Activated CD4-positive, alpha-beta memory T cell treated with anti-CD3 and anti-CD28 coated beads, Interleukin-2, amount 10 ng/mL, durations not matched to agents 7 days and 5 days (primary cell): ENCODE data around the gene SLC16A4. TPM values are rescaled to one million over a fixed set of nuclear protein-coding genes. Genes with fewer than 3 reads are reported as not detected.
A peak's percentile ranks its signal among the peaks of the same experiment; 100 is the strongest.
"Not testable (repeated sequence)": the region's sequence is repeated elsewhere in the genome, so short reads cannot be mapped to it uniquely, and the experiment has no call there.

ENCODE experiments used
- CTCF ChIA-PET: fragments of 350-600 bp; sonication (Branson Sonifier 250); formaldehyde crosslinking; loops from one replicate; lab custom pipeline; 2021; ENCODE audit warnings: antibody characterized with exemption, inconsistent platforms; lab: Charles Lee
- POLR2A ChIA-PET: fragments of 350-600 bp; sonication (Branson Sonifier 250); formaldehyde crosslinking; loops from one replicate; lab custom pipeline; 2021; ENCODE audit warnings: antibody characterized with exemption; lab: Charles Lee
- DNase-seq: peaks from one replicate; pipeline ENCODE4 v3.0.0-alpha.2; 2020
- H3K27ac Mint-ChIP-seq: one replicate; pipeline ENCODE4 v1.8.0; 2021; ENCODE audit warnings: mild to moderate bottlenecking, mixed read lengths
- H3K27me3 Mint-ChIP-seq: one replicate; pipeline ENCODE4 v1.8.0; 2021; ENCODE audit warnings: mixed read lengths
- H3K36me3 Mint-ChIP-seq: one replicate; pipeline ENCODE4 v1.8.0; 2021; ENCODE audit warnings: low read depth, mixed read lengths
- H3K4me1 Mint-ChIP-seq: one replicate; pipeline ENCODE4 v1.8.0; 2021; ENCODE audit warnings: mixed read lengths
- H3K4me3 Mint-ChIP-seq: one replicate; pipeline ENCODE4 v1.8.0; 2021; ENCODE audit warnings: mild to moderate bottlenecking, mixed read lengths
- H3K9me3 Mint-ChIP-seq: one replicate; pipeline ENCODE4 v1.8.0; 2021; ENCODE audit warnings: mixed read lengths
- total RNA-seq, 2 experiments: library from RNA; stranded (reverse); gene quantifications; one replicate each; pipeline ENCODE4 v1.2.3, GENCODE V29; 2021

The SLC16A4 gene
- total RNA-seq, 2 experiments from 2014 or later = 0.35 to 0.55 TPM

GRCh38 chr1:110425612-110426152 is 34.9 kb upstream of the SLC16A4 start:
- Mint-ChIP-seq H3K36me3 (no peaks in the 10 kb centered on the region), H3K9me3 (no peaks in the 10 kb centered on the region), H3K4me3 (no peak overlapping the region), H3K27ac (no peak overlapping the region), H3K27me3 (peaks cover 17% of the 10 kb centered on the region), H3K4me1 (peaks cover 27% of the 10 kb centered on the region)
- POLR2A ChIA-PET = no interaction called here
- CTCF ChIA-PET = interaction anchor here (0.7 to 1.4 kb wide), 3 partner anchors 14 to 218 kb away, joined by 3 to 4 read pairs (median 4); no protein-coding TSS in a partner anchor
- DNase-seq = no peak

DNA sequence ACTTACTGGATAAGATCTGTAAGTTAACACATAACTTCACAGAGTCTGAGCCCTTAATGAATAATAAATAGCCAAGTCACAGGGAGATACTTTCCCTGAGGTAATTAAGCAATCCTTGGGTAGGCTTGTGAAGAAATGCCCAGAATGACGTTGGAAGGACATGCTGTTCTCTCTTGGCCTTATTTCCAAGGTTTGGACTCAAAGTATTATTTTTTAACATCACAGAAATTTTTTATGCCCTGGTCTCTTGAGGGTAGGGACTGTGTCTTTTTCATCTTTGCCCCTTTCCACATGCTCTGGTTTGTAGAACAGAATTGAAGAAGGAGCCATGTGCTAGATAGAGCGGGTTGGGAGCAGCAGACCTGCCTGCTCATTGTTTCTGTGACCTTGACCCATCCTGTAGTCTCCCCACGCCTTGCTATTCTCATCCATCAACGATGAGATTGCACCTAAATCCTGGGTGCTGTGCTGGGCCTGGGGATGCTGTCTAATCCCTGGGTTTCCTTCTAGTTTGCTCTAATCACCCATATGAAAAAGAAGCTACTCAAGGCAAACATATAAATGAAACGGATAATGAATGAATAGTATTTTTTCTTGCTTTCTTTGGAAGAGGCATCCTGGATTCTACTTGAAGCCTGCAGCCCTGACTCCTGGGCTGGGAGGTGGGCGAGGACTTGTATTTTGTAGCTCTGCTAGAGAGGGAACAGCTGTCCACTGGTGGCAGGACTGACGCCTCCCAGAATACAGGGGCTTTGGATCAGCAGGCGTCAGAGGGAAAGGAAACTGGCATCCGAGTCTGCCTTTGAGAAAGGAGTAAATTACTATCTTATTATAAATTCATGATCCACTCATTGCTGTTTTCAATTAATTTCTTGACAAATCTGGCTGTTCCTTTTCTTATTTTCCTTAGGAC is 34.1 kb upstream of the SLC16A4 start:
- H3K9me3 Mint-ChIP-seq = no peaks in the 10 kb centered on the region
- ChIA-PET CTCF (interaction anchor here (1.0 to 1.4 kb wide), 2 partner anchors 35 to 218 kb away, joined by 3 to 4 read pairs; no protein-coding TSS in a partner anchor), POLR2A (no interaction called here)
- no peaks in the 10 kb centered on the region for H3K36me3 Mint-ChIP-seq
- H3K27me3 Mint-ChIP-seq = peaks cover 11% of the 10 kb centered on the region
- H3K4me1 Mint-ChIP-seq = peaks cover 31% of the 10 kb centered on the region
- H3K27ac Mint-ChIP-seq = no peak overlapping the region
- H3K4me3 Mint-ChIP-seq = no peak overlapping the region
- no peak for DNase-seq

GRCh38 chr1:110420874-110421793 is 30.3 kb upstream of the SLC16A4 start:
- ChIA-PET CTCF (interaction anchor here (1.0 to 4.1 kb wide), 6 partner anchors 9 to 214 kb away, joined by 3 to 26 read pairs (median 10); no protein-coding TSS in a partner anchor), POLR2A (interaction anchor here (1.0 to 1.4 kb wide), 4 partner anchors 10 to 366 kb away, joined by 3 to 5 read pairs (median 4); partner anchors contain the start of genes LAMTOR5 and RBM15)
- H3K36me3 Mint-ChIP-seq = no peaks in the 10 kb centered on the region
- H3K27me3 Mint-ChIP-seq = peaks cover 11% of the 10 kb centered on the region
- H3K4me1 Mint-ChIP-seq = peaks cover 28% of the 10 kb centered on the region
- H3K4me3 Mint-ChIP-seq = no peak overlapping the region
- no peak overlapping the region for H3K27ac Mint-ChIP-seq
- H3K9me3 Mint-ChIP-seq = no peaks in the 10 kb centered on the region
- peak; percentile 46 for DNase-seq

DNA sequence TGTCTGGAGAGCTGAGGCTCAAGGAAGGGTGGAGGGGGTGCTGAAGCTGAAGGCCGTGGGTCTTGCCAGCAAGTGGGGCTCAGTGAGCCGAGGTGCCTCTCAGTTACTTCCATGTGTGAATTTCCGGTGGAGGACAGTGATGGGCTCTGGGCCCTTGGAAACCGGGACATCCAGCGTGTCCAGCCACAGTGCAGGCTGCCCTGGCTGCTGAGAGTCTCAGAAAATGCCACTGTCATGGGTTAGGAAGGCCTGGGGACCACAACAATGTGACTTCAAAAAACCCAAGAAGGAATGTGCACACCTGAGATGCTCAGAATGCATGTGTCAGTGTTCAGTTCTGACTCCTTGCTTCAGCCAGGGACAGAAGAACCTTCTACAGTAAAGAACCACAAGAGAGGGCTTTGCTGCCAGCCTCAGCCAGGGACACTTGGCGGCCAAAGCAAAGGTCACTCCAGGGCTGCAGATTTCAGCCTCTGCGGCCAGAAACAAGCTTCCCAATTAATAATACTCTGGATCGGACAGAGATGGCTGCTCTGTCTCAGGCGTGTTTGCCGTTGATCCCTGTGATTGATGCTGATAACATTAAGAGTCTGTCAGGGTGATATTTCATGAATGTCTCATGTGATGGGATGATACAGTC is 29.3 kb upstream of the SLC16A4 start:
- Mint-ChIP-seq H3K36me3 (no peaks in the 10 kb centered on the region), H3K4me1 (peaks cover 26% of the 10 kb centered on the region), H3K27me3 (peaks cover 8% of the 10 kb centered on the region), H3K9me3 (no peaks in the 10 kb centered on the region), H3K4me3 (no peak overlapping the region), H3K27ac (no peak overlapping the region)
- no peak for DNase-seq
- POLR2A ChIA-PET = interaction anchor here (1.3 to 1.4 kb wide), 2 partner anchors 12 to 81 kb away, joined by 5 read pairs; partner anchors contain the start of genes LAMTOR5 and RBM15
- CTCF ChIA-PET = interaction anchor here (1.2 to 4.1 kb wide), 4 partner anchors 8 to 82 kb away, joined by 3 to 26 read pairs (median 10); no protein-coding TSS in a partner anchor

- Mint-ChIP-seq H3K4me3 (no peak overlapping the region), H3K27me3 (peaks cover 3% of the 10 kb centered on the region), H3K36me3 (no peaks in the 10 kb centered on the region), H3K27ac (no peak overlapping the region), H3K9me3 (no peaks in the 10 kb centered on the region), H3K4me1 (peaks cover 22% of the 10 kb centered on the region)
- no peak for DNase-seq
- ChIA-PET POLR2A (no interaction called here), CTCF (interaction anchor here (11.2 kb wide), 1 partner anchor 42 kb away, joined by 188 read pairs; no protein-coding TSS in a partner anchor)
These were observed 27.9 kb upstream of the SLC16A4 start for GRCh38 chr1:110418729-110419128.

DNA sequence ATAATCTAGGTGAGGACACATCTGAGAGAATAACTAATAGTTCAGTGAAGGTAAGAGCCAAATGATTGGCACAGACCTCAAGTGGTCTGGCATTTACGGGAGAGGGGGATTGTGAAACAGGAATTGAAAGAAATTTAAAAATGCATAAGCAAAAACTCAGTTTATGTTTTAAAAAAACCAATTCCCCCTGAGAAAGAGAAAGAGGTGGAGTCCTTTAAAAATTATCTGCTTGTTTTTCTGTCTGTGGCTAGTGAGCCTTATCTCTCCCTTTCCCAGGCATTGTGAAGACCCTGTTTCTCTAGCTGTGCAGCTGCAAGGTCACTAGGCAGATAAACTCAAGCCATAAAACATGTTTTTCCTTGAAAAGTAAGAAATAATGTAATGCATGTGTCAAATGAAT is 22.2 kb upstream of the SLC16A4 start:
- H3K27me3 Mint-ChIP-seq, H3K9me3 Mint-ChIP-seq, H3K4me3 Mint-ChIP-seq, DNase-seq, H3K27ac Mint-ChIP-seq, H3K36me3 Mint-ChIP-seq, H3K4me1 Mint-ChIP-seq: not testable (repeated sequence)
- ChIA-PET POLR2A (interaction anchor here (1.0 to 7.9 kb wide), 2 partner anchors 74 to 210 kb away, joined by 3 to 94 read pairs; partner anchors contain the start of gene RBM15), CTCF (interaction anchor here (0.6 to 11.2 kb wide), 18 partner anchors 9 to 210 kb away, joined by 3 to 188 read pairs (median 6); partner anchors contain the start of gene KCNC4)

DNA sequence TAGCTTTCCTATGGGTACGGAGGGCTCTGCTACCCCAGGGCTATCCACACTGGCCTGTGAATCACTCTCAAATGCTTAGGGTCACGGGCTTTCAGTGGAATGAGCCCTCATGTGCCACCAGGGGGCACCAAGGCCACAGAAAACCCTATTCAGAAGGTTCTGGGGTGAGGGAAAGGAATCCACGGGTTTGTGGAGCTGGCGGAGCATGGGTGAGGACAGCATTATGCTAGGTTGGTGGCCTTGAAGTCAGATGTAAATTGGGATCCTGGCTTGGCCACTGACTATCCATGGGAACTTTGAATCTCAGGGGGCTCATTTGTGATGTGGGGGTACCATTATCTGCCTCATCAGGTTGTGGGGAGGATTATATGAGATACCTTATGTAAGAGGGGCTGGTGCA is 21.8 kb upstream of the SLC16A4 start:
- Mint-ChIP-seq H3K27me3 (no peaks in the 10 kb centered on the region), H3K9me3 (no peaks in the 10 kb centered on the region), H3K4me1 (peaks cover 13% of the 10 kb centered on the region), H3K27ac (no peak overlapping the region), H3K4me3 (no peak overlapping the region), H3K36me3 (peaks cover under 1% of the 10 kb centered on the region)
- ChIA-PET CTCF (interaction anchor here (0.6 to 11.2 kb wide), 24 partner anchors 9 to 210 kb away, joined by 3 to 188 read pairs (median 4); partner anchors contain the start of gene KCNC4), POLR2A (interaction anchor here (1.0 to 7.9 kb wide), 2 partner anchors 74 to 209 kb away, joined by 3 to 94 read pairs; partner anchors contain the start of gene RBM15)
- DNase-seq = peak; percentile 71

- CTCF ChIA-PET = interaction anchor here (0.6 to 11.2 kb wide), 20 partner anchors 8 to 370 kb away, joined by 3 to 188 read pairs (median 6); no protein-coding TSS in a partner anchor
- H3K4me1 Mint-ChIP-seq = peaks cover 21% of the 10 kb centered on the region
These were observed 20.4 kb upstream of the SLC16A4 start for GRCh38 chr1:110411173-110411735.

DNA sequence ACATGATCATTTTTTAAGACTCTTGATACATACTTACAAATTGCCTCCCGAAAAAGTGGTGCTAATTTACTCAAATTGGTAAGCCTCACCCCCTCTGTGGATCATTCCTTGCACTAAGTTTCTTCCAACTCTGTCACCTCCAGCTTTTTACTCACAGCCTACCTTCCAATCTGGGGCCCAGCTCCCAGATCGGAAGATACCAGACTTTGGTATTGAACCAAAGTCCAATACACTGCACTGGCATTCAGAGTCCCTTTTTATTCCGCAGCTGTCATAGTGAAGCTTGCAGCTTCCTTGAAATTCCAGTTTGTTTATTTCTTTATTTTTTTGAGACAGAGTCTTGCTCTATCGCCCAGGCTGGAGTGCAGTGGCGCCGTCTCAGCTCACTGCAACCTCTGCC is 18.5 kb upstream of the SLC16A4 start:
- Mint-ChIP-seq H3K36me3 (peaks cover 12% of the 10 kb centered on the region), H3K27me3 (no peaks in the 10 kb centered on the region), H3K9me3 (no peaks in the 10 kb centered on the region), H3K27ac (no peak overlapping the region), H3K4me1 (peaks cover 25% of the 10 kb centered on the region), H3K4me3 (peak overlapping the region; percentile 95)
- POLR2A ChIA-PET = interaction anchor here (1.0 to 7.9 kb wide), 3 partner anchors 10 to 206 kb away, joined by 3 to 94 read pairs (median 4); partner anchors contain the start of gene RBM15
- no peak for DNase-seq
- CTCF ChIA-PET = interaction anchor here (0.6 to 11.2 kb wide), 12 partner anchors 13 to 350 kb away, joined by 3 to 188 read pairs (median 4); partner anchors contain the start of genes KCNC4 and RBM15

More at GRCh38 chr1:110411173-110411735, 20.4 kb upstream of the SLC16A4 start:
- no peak for DNase-seq
- no peak overlapping the region for H3K4me3 Mint-ChIP-seq
- H3K27ac Mint-ChIP-seq = no peak overlapping the region
- no peaks in the 10 kb centered on the region for H3K27me3 Mint-ChIP-seq
- H3K36me3 Mint-ChIP-seq = peaks cover 7% of the 10 kb centered on the region
- POLR2A ChIA-PET = interaction anchor here (7.9 kb wide), 1 partner anchor 73 kb away, joined by 94 read pairs; the partner anchor contains the start of gene RBM15
- no peaks in the 10 kb centered on the region for H3K9me3 Mint-ChIP-seq

DNA sequence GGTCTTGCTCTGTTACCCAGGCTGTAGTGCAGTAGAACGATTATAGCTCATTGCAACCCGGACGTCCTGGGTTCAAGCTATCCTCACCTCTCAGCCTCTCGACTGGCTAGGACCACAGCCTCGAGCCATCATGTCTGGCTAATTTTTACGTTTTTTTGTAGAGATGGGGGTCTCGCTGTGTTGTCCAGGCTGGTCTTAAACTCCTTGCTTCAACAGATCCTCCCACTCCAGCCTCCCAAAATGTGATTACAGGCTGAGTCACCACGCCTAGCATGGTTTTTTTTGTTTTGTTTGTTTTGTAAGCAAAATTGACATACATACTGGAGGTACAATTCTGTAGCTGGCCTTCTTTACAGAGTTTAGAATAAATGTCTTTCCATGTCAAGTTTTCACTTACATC is 17.7 kb upstream of the SLC16A4 start:
- POLR2A ChIA-PET = interaction anchor here (0.7 to 7.9 kb wide), 11 partner anchors 10 to 211 kb away, joined by 3 to 94 read pairs (median 4); partner anchors contain the start of gene RBM15
- peaks cover 19% of the 10 kb centered on the region for H3K36me3 Mint-ChIP-seq
- CTCF ChIA-PET = interaction anchor here (0.6 to 11.2 kb wide), 14 partner anchors 9 to 212 kb away, joined by 3 to 188 read pairs (median 4); partner anchors contain the start of genes KCNC4 and RBM15
- peak overlapping the region; percentile 95 for H3K4me3 Mint-ChIP-seq
- H3K27me3 Mint-ChIP-seq = no peaks in the 10 kb centered on the region
- DNase-seq = no peak
- H3K4me1 Mint-ChIP-seq = peaks cover 27% of the 10 kb centered on the region
- no peaks in the 10 kb centered on the region for H3K9me3 Mint-ChIP-seq
- no peak overlapping the region for H3K27ac Mint-ChIP-seq
